DOHH2 (cell line): ENCODE measurements around the gene RRP8.

ENCODE experiments used
- H3F3A ChIP-seq: fragments of 200-600 bp; sonication (generic), shearing (Covaris generic); 2 replicates; pipeline ENCODE4 v1.6.0; 2016; ENCODE audit warnings: antibody characterized with exemption, mild to moderate bottlenecking; ENCODE audit not compliant: control insufficient read depth, insufficient read depth
- H3K27ac ChIP-seq: fragments of 200-600 bp; sonication (generic); 2 replicates; pipeline ENCODE4 v1.5.1; 2014; ENCODE audit warnings: low read depth, mild to moderate bottlenecking, low read length, moderate library complexity
- H3K27me3 ChIP-seq: fragments of 200-600 bp; sonication (generic); 2 replicates; pipeline ENCODE4 v1.6.1; 2014; ENCODE audit warnings: mild to moderate bottlenecking, low read length, mixed read lengths; ENCODE audit not compliant: control insufficient read depth
- H3K36me3 ChIP-seq: fragments of 200-600 bp; sonication (generic); 2 replicates; pipeline ENCODE4 v1.6.1; 2014; ENCODE audit warnings: mild to moderate bottlenecking, low read length, moderate library complexity, mixed read lengths; ENCODE audit not compliant: control insufficient read depth
- H3K4me1 ChIP-seq: fragments of 200-600 bp; sonication (generic); 2 replicates; pipeline ENCODE4 v1.6.1; 2014; ENCODE audit warnings: mild to moderate bottlenecking, low read length, mixed read lengths; ENCODE audit not compliant: control insufficient read depth
- H3K4me2 ChIP-seq: fragments of 200-600 bp; sonication (generic); 2 replicates; pipeline ENCODE4 v1.6.0; 2014; ENCODE audit warnings: mild to moderate bottlenecking, low read length, moderate library complexity
- H3K4me3 ChIP-seq: fragments of 200-600 bp; sonication (generic); 2 replicates; pipeline ENCODE4 v1.5.1; 2014; ENCODE audit warnings: mild to moderate bottlenecking, low read length, mixed read lengths
- H3K79me2 ChIP-seq: fragments of 200-600 bp; sonication (generic); 2 replicates; pipeline ENCODE4 v1.6.1; 2014; ENCODE audit warnings: mild to moderate bottlenecking, low read length, mixed read lengths; ENCODE audit not compliant: control insufficient read depth
- H3K9me2 ChIP-seq: fragments of 200-600 bp; sonication (generic); replicated peaks from 2 replicates; pipeline ENCODE4 v1.6.1; 2014; ENCODE audit warnings: mild to moderate bottlenecking, low read length, mixed read lengths; ENCODE audit not compliant: control insufficient read depth
- H3K9me3 ChIP-seq: fragments of 200-600 bp; sonication (generic); 2 replicates; pipeline ENCODE4 v1.6.1; 2014; ENCODE audit warnings: antibody characterized with exemption, low read length, mixed read lengths; ENCODE audit not compliant: control insufficient read depth, insufficient read depth
- H4K20me1 ChIP-seq: fragments of 200-600 bp; sonication (generic); 2 replicates; pipeline ENCODE4 v1.6.0; 2014; ENCODE audit warnings: low read depth, mild to moderate bottlenecking, antibody characterized with exemption, low read length, moderate library complexity; ENCODE audit not compliant: control insufficient read depth, insufficient read depth
- CTCF ChIP-seq: fragments of 200-600 bp; sonication (generic); IDR thresholded peaks from one replicate; pipeline ENCODE4 v1.5.1; 2014; ENCODE audit warnings: antibody characterized with exemption, mild to moderate bottlenecking, low read depth, low read length; ENCODE audit not compliant: poor library complexity, severe bottlenecking
- EZH2phosphoT487 ChIP-seq: fragments of 200-600 bp; sonication (generic); IDR thresholded peaks from 2 replicates; pipeline ENCODE4 v1.6.1; 2017; ENCODE audit warnings: borderline replicate concordance, mild to moderate bottlenecking, antibody characterized with exemption, low read length, moderate library complexity, mixed read lengths

RRP8 gene

GRCh38 chr11:6625156-6625831, 21.9 kb upstream of the RRP8 start:
- no peaks in the 10 kb centered on the region for H4K20me1 ChIP-seq
- H3K4me2 ChIP-seq = no peak overlapping the region
- H3K36me3 ChIP-seq = no peaks in the 10 kb centered on the region
- H3K27ac ChIP-seq = no peak overlapping the region
- H3F3A ChIP-seq = no peaks in the 10 kb centered on the region
- no peaks in the 10 kb centered on the region for H3K4me1 ChIP-seq
- H3K79me2 ChIP-seq = no peaks in the 10 kb centered on the region
- no peaks in the 10 kb centered on the region for H3K9me3 ChIP-seq
- H3K9me2 ChIP-seq = no peaks in the 10 kb centered on the region
- H3K27me3 ChIP-seq = no peaks in the 10 kb centered on the region
- no peak overlapping the region for H3K4me3 ChIP-seq
- TF ChIP-seq EZH2phosphoT487 = no peak
- TF ChIP-seq CTCF = no peak

GRCh38 chr11:6623391-6624363, 20.3 kb upstream of the RRP8 start:
- Histone ChIP-seq H4K20me1 (no peaks in the 10 kb centered on the region), H3K4me1 (peaks cover 8% of the 10 kb centered on the region), H3F3A (no peaks in the 10 kb centered on the region), H3K27me3 (no peaks in the 10 kb centered on the region), H3K27ac (no peak overlapping the region), H3K79me2 (peaks cover under 1% of the 10 kb centered on the region), H3K36me3 (no peaks in the 10 kb centered on the region), H3K9me3 (no peaks in the 10 kb centered on the region), H3K4me3 (no peak overlapping the region), H3K9me2 (no peaks in the 10 kb centered on the region), H3K4me2 (no peak overlapping the region)
- no peak for TF ChIP-seq CTCF
- TF ChIP-seq EZH2phosphoT487 = no peak

GRCh38 chr11:6622261-6623171, 19.1 kb upstream of the RRP8 start:
- H3K27me3 ChIP-seq = no peaks in the 10 kb centered on the region
- H3K4me3 ChIP-seq = no peak overlapping the region
- no peaks in the 10 kb centered on the region for H3F3A ChIP-seq
- peaks cover 20% of the 10 kb centered on the region for H3K4me1 ChIP-seq
- no peaks in the 10 kb centered on the region for H3K9me2 ChIP-seq
- no peak overlapping the region for H3K4me2 ChIP-seq
- H3K36me3 ChIP-seq = no peaks in the 10 kb centered on the region
- no peak overlapping the region for H3K27ac ChIP-seq
- H3K79me2 ChIP-seq = peaks cover 6% of the 10 kb centered on the region
- no peaks in the 10 kb centered on the region for H4K20me1 ChIP-seq
- TF ChIP-seq CTCF = no peak
- TF ChIP-seq EZH2phosphoT487 = no peak
- no peaks in the 10 kb centered on the region for H3K9me3 ChIP-seq
